ENCODE data around the gene RTN4RL1.

DNA sequence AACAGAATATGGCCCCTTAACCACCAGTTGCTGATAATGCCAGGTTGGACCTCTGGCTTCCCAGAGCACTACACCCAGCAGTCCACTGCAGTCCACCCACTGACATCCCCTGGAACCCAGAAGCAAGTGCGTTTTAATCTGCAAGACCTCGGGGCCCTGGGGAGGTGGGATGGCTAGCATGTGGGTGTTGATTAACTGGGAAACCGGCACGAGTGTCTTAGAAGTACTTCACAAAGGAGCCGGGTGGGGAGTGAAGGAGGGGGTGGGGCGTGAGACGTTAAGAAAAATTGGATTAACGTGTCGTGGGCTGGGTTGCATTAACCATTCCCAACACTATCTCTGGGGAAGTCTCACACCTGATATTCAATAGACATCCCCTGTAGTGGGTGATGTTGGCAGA lies 23.7 kb upstream of the RTN4RL1 start:
- TF ChIP-seq, protein P1, sequence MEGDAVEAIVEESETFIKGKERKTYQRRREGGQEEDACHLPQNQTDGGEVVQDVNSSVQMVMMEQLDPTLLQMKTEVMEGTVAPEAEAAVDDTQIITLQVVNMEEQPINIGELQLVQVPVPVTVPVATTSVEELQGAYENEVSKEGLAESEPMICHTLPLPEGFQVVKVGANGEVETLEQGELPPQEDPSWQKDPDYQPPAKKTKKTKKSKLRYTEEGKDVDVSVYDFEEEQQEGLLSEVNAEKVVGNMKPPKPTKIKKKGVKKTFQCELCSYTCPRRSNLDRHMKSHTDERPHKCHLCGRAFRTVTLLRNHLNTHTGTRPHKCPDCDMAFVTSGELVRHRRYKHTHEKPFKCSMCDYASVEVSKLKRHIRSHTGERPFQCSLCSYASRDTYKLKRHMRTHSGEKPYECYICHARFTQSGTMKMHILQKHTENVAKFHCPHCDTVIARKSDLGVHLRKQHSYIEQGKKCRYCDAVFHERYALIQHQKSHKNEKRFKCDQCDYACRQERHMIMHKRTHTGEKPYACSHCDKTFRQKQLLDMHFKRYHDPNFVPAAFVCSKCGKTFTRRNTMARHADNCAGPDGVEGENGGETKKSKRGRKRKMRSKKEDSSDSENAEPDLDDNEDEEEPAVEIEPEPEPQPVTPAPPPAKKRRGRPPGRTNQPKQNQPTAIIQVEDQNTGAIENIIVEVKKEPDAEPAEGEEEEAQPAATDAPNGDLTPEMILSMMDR (IDR thresholded peaks at IDR 0.05) = no peak
- TF ChIP-seq POLR2A (IDR thresholded peaks at IDR 0.05) = no peak
